Mucosa of gallbladder (tissue), 1 donor: ENCODE data around the gene RBM46. TPM values are rescaled to one million over a fixed set of nuclear protein-coding genes. Genes with fewer than 3 reads are reported as not detected.
"Not testable (repeated sequence)": the region's sequence is repeated elsewhere in the genome, so short reads cannot be mapped to it uniquely, and the experiment has no call there.

Source experiments
- DNase-seq: peaks from one replicate; pipeline ENCODE4 v3.0.0-alpha.2; 2020; ENCODE audit warnings: low spot score
- total RNA-seq: library from RNA; stranded (reverse); gene quantifications from one replicate; pipeline ENCODE4 v1.2.1, GENCODE V29; 2021
- donor health status: DM: no; HTN: no; CAD: no.

Gene RBM46
- total RNA-seq, 1 donor from 2014 or later: 1.3 TPM

DNA sequence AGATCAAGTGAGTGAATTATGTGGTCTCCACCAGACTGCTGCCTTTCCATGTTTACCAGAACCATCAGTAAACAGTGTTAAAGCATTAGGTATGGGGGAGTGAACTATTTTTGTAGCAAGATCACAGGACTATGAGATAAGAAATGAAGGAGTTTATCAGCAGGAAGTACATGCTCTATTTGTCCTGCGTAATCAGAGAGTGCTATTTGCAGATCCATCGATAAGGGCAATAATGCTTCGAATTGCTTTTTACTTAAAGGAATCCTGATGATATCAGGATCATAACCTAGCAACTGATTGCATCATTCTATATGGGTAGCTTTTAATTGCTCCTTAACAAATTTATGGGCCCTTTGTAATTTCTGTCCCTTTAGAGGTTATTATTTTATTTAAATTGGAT, 57.1 kb downstream of the RBM46 start:
- no peak for DNase-seq

DNA sequence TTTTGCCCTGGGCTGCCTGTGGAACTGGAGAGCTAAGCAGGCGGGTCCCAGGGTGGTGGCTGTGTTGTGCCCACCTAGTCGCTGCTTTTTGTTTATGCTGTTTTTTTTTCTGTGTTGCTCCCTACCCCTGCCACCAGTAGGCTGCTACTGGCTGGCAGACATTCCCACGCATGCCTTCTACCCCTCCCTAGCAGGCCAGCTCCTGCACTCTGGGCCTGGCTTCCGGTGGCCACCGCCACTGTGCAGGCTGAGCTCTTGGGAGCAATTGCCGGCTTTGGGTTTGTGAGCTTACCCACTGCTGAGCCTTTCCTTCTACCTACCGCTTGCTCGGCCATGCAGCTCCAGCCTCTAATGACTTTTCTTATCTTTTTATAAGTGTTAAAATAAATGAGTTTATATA, 57.6 kb downstream of the RBM46 start:
- no peak for DNase-seq

DNA sequence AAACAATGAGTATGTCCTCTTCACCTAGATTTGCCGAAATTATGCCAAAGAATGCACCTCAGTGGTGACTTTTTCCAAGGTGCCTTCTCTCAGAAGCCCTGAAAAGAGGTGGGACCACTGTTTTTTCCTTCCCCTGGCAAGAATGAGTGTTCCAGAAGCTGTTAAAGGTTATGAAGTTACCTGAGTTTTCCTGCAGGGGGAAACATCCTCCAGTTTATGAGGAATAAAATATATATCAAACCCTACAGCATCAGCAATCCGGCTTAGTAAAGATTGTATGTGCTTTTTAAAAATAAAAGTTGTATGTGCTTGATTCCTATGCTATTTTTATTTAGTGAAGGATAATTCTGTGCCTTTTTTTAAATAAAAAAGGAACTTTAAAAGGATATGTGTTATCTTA, 73.3 kb downstream of the RBM46 start:
- no peak for DNase-seq

DNA sequence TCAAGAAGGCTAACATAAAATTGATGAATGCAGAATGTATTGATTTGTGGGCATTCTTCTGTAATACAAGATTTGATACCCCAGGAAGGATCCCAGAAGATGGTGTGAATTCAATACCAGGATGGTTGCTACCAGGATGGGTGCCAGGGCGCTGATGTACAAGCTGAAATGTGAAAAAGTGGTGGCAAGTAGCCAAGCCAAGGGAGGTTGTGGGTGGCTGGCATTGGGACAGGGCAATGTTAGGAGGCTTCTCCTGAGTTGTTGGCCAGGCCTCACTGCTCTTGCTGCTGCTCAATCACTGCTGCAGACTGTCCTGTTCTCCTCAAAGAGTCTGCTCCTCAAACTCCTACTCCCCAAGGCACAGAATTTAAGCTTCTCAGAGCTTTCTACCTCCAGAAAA, 77.1 kb downstream of the RBM46 start:
- no peak for DNase-seq

DNA sequence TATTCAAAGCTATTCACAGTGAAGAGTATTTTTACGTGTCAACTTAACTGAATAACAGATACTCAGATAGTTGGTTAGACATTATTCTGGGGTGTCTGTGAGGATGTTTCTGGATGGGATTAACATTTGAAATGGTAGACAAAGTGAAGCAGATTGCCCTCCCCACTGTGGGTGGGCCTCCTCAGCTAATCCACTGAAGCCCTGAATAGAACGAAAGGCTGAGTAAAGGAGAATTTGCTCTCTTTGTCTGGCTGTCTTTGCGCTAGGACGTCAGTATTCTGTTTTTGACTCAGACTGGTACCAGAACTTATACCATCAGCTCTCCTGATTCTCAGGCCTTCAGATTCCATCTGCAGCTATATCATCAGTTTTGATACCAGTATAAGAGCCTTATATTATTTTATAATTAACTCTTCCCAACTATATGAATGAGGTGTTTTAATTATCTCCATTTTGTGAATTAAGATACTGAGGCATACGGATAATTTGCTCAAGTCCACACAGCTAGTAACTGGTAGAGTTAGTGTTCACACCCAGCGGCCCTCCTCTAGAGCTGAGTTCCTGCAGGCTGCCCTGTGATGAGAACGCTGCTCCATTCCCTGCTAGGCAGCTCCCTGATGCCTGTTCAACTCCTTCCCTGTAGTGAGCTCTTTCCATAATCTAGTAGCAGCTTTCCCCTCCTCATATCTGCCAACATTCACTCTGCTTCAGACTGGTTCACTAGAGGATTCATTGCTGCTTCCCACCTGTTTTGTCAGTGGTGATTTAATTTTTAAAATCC, 87.5 kb downstream of the RBM46 start:
- DNase-seq: no peak

DNA sequence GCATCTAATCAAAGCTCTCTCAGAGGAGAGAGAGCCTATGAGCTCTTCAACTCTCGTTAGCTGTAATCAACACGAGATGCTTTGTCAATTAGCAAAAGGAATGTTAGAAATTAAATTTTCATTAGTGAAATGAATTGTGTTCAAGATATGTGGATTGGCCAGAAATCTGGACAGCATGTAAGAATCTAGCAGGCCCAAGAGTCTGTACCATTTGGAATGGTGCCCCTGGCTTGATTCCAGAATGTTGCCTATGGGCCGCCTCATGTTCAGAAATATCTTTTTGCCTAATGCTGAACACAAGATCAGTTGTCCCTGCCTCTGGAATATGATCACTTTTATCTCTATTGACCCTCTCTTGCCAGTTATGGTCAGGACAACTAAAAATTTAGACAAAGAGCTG, 88.2 kb downstream of the RBM46 start:
- DNase-seq: no peak

DNA sequence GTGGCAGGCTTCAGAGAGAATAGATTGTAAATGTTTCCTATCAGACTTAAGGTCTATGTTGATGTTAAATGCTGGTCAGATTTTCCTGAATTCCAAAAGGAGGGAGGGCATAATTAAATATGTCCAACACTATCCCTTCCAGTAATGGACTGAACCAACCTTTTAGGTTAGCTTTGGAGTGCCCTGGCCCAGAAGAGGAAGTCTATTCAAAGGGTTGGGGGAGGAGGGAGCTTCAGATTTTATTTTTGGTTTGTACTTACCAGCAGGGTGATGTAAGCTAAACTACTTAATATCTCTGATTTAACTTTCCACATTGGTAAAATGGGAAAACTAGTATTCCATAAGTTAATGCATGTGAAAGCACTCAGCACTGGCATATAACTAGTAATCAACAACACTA, 91.1 kb downstream of the RBM46 start:
- no peak for DNase-seq

DNA sequence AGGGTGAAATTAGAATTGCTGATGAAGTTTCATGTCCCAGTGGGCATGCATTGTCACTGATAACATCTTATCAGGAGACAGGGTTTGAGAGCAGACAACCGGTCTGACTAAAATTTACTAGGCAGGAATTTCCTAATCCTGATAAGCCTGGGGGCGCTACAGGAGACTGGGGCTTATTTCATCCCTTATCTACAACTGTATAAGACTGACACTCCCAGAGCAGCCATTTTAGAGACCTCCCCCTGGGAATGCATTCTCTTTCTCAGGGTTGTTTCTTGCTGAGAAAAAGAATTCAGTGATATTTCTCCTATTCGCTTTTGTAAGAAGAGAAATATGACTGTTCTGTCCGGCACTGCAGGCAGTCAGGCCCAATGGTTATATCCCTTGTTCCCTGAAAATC, 93.0 kb downstream of the RBM46 start:
- not testable (repeated sequence) for DNase-seq

DNA sequence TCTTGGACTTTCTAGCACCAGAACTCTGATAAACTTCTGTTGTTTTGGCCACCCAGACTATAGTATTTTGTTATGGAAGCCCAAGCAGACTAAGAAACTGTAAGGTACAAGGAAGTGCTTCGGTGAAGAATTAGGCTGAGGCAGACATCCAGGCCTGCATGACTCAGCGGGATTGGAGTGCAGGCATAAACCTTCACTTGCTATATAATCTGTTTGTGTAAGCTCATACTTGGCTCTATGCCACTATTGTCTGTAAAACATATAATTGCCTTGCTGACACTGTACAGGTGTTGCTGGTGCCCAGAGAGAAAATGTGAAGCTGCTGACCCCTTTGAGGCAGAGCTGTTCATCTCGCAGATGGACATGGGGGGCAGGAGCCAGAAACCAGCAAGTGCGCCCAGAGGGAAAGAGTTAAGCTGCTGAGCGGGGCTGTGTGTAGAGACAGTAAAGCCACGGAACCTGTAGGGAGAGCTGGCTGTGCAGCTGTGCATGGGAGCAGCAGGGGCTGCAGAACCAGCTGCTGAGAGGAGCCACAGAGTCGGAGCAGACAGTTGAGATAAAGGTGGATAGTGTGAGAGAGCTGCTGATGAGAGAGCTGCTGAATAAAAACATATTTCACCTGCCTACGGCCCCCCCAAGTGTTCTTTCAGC, 96.2 kb downstream of the RBM46 start:
- no peak for DNase-seq

Other genes starting within 250 kb of the RBM46 start
- gene PLRG1, start 230.9 kb upstream of the RBM46 start, total RNA-seq: 61.8 TPM
- 7.5 TPM for gene FGB, start 218.3 kb upstream of the RBM46 start, total RNA-seq
- 20.9 TPM for gene FGA, start 190.5 kb upstream of the RBM46 start, total RNA-seq
- gene FGG, start 168.6 kb upstream of the RBM46 start, total RNA-seq: 15.0 TPM
- 11.7 TPM for gene LRAT, start 37.3 kb upstream of the RBM46 start, total RNA-seq